OCI-LY7 (cell line): Measurements from ENCODE around the gene MESD. TPM values are rescaled to one million over a fixed set of nuclear protein-coding genes. Genes with fewer than 3 reads are reported as not detected.

ENCODE experiments used
- BruUV-seq: library from RNA; stranded (reverse); fragments of 400-500 nt; replicated peaks from 2 replicates; lab custom pipeline; 2021; lab: Mats Ljungman, UMichigan
- CTCF ChIA-PET: fragments of 300-600 bp; sonication (Branson Sonifier 250); formaldehyde crosslinking; loops from one replicate; lab custom pipeline; 2022; ENCODE audit warnings: antibody characterized with exemption; ENCODE audit not compliant: unreplicated experiment; lab: Charles Lee
- POLR2A ChIA-PET: fragments of 300-600 bp; sonication (Branson Sonifier 250); formaldehyde crosslinking; loops from one replicate; lab custom pipeline; 2022; ENCODE audit warnings: antibody characterized with exemption; lab: Charles Lee
- DNase-seq: peaks from one replicate; pipeline ENCODE4 v3.0.0-alpha.2; 2015; ENCODE audit warnings: low spot score
- H2AFZ ChIP-seq: fragments of 200-600 bp; sonication (generic), shearing (Covaris generic); 2 replicates; pipeline ENCODE4 v1.6.1; 2014; ENCODE audit warnings: mild to moderate bottlenecking, antibody characterized with exemption, low read length, moderate library complexity
- H3K27ac ChIP-seq: fragments of 200-600 bp; sonication (generic); 2 replicates; pipeline ENCODE4 v1.5.1; 2014; ENCODE audit warnings: mixed run types, low read depth, mild to moderate bottlenecking, moderate library complexity, low read length, inconsistent platforms; ENCODE audit not compliant: poor library complexity, severe bottlenecking
- H3K36me3 ChIP-seq: fragments of 200-600 bp; sonication (generic); 2 replicates; pipeline ENCODE4 v1.6.1; 2014; ENCODE audit warnings: mild to moderate bottlenecking, antibody characterized with exemption, low read length, moderate library complexity, mixed read lengths; ENCODE audit not compliant: insufficient read depth
- H3K4me1 ChIP-seq: fragments of 200-600 bp; sonication (generic); 2 replicates; pipeline ENCODE4 v1.5.1; 2014; ENCODE audit warnings: mild to moderate bottlenecking, low read length; ENCODE audit not compliant: insufficient read depth, poor library complexity, severe bottlenecking
- H3K4me2 ChIP-seq: fragments of 200-600 bp; sonication (generic); 2 replicates; pipeline ENCODE4 v1.6.1; 2014; ENCODE audit warnings: mild to moderate bottlenecking, low read length
- H3K4me3 ChIP-seq: fragments of 200-600 bp; sonication (generic); 2 replicates; pipeline ENCODE4 v1.5.1; 2014; ENCODE audit warnings: mild to moderate bottlenecking, low read depth, low read length; ENCODE audit not compliant: poor library complexity, severe bottlenecking
- H3K79me2 ChIP-seq: fragments of 200-600 bp; sonication (generic); 2 replicates; pipeline ENCODE4 v1.6.1; 2016; ENCODE audit warnings: low read depth, mild to moderate bottlenecking, low read length, moderate library complexity, mixed read lengths; ENCODE audit not compliant: insufficient read depth
- H3K9me2 ChIP-seq: fragments of 200-600 bp; sonication (generic); 2 replicates; pipeline ENCODE4 v1.6.1; 2016; ENCODE audit warnings: mild to moderate bottlenecking, low read length, mixed read lengths; ENCODE audit not compliant: insufficient read depth
- H3K9me3 ChIP-seq: fragments of 200-600 bp; sonication (generic); 2 replicates; pipeline ENCODE4 v1.6.1; 2014; ENCODE audit warnings: mild to moderate bottlenecking, mixed run types, low read length, mixed read lengths
- H4K20me1 ChIP-seq: fragments of 200-600 bp; sonication (generic); 2 replicates; pipeline ENCODE4 v1.6.1; 2014; ENCODE audit warnings: mild to moderate bottlenecking, antibody characterized with exemption, low read length, moderate library complexity, mixed read lengths; ENCODE audit not compliant: insufficient read depth
- CTCF ChIP-seq: fragments of 200-600 bp; sonication (generic); conservative IDR thresholded peaks from 2 replicates; pipeline ENCODE4 v1.5.1; 2014; ENCODE audit warnings: mild to moderate bottlenecking, antibody characterized with exemption, low read length, moderate library complexity, mixed read lengths
- EZH2phosphoT487 ChIP-seq: fragments of 200-600 bp; sonication (generic); IDR thresholded peaks from 2 replicates; pipeline ENCODE4 v1.6.1; 2018; ENCODE audit warnings: low read depth, borderline replicate concordance, mild to moderate bottlenecking, mixed run types, antibody characterized with exemption, low read length, moderate library complexity, mixed read lengths
- intact Hi-C: fragments of 100-400 bp; cut with micrococcal nuclease; formaldehyde crosslinking; loops from one replicate; pipeline ENCODE4 v1.10.0; 2022; ENCODE audit not compliant: unreplicated experiment
- total RNA-seq, 2 experiments: library from RNA; depleted of rRNA in 1 of 2; stranded (reverse); fragments of >200 nt in 1 of 2; shearing (Covaris generic) in 1 of 2; gene quantifications; 2 replicates each; pipeline ENCODE4 v1.2.3, GENCODE V29; 2014 to 2022

The MESD gene
- total RNA-seq, 2 experiments from 2014 or later = 17.3 to 27.7 TPM

GRCh38 chr15:80923668-80924067, 66.0 kb downstream of the MESD start:
- DNase-seq = no peak
- H4K20me1 ChIP-seq = no peaks in the 10 kb centered on the region
- H2AFZ ChIP-seq = no peak overlapping the region
- H3K27ac ChIP-seq = no peak overlapping the region
- intact Hi-C loops = no loop called here
- H3K4me3 ChIP-seq = no peak overlapping the region
- CTCF ChIA-PET = no interaction called here
- BruUV-seq = no TSS peak
- no peaks in the 10 kb centered on the region for H3K9me2 ChIP-seq
- POLR2A ChIA-PET = no interaction called here
- H3K79me2 ChIP-seq = no peaks in the 10 kb centered on the region
- H3K4me1 ChIP-seq = no peaks in the 10 kb centered on the region
- no peak for TF ChIP-seq EZH2phosphoT487
- no peak for TF ChIP-seq CTCF
- H3K36me3 ChIP-seq = no peaks in the 10 kb centered on the region
- H3K9me3 ChIP-seq = no peaks in the 10 kb centered on the region
- H3K4me2 ChIP-seq = no peak overlapping the region

DNA sequence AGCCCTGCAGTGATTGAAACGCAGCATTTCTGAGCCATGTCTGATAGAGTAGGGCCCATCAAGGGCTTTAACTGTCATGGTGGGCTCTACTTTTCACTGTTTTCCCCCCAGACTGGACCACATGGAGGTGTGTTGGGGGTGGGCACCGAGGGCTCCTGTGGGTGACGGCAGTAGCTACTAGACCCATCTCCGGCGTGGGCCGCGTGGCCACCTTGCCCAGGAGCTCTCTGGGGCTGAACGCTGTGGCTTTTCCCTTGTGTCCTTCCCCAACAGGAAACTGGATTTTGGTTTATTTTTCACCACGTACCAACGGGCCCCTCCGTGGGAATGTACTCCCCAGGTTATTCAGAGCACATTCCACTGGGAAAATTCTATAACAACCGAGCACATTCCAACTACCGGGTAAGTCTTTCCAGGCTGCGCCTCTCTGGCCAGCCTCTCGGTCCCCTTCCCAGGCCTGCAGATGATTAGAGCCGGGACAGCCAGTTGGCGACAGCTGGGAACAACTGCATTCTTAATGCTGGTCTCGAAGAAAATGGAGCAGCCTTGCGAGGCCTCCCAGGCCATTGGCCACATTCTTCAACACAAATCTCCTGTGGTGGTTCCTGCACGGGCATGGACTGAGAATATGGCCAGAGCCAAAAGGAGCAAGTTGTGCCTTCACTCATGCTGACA, 67.7 kb downstream of the MESD start:
- H2AFZ ChIP-seq = no peak overlapping the region
- intact Hi-C loops = no loop called here
- no peaks in the 10 kb centered on the region for H4K20me1 ChIP-seq
- H3K36me3 ChIP-seq = no peaks in the 10 kb centered on the region
- H3K9me2 ChIP-seq = no peaks in the 10 kb centered on the region
- no peaks in the 10 kb centered on the region for H3K4me1 ChIP-seq
- ChIA-PET POLR2A (interaction anchor here (0.6 kb wide), 1 partner anchor 245 kb away, joined by 3 read pairs; no protein-coding TSS in a partner anchor), CTCF (no interaction called here)
- no peaks in the 10 kb centered on the region for H3K79me2 ChIP-seq
- TF ChIP-seq CTCF (no peak), EZH2phosphoT487 (no peak)
- BruUV-seq = no TSS peak
- no peak for DNase-seq
- H3K4me3 ChIP-seq = no peak overlapping the region
- no peak overlapping the region for H3K4me2 ChIP-seq
- no peaks in the 10 kb centered on the region for H3K9me3 ChIP-seq
- H3K27ac ChIP-seq = no peak overlapping the region

DNA sequence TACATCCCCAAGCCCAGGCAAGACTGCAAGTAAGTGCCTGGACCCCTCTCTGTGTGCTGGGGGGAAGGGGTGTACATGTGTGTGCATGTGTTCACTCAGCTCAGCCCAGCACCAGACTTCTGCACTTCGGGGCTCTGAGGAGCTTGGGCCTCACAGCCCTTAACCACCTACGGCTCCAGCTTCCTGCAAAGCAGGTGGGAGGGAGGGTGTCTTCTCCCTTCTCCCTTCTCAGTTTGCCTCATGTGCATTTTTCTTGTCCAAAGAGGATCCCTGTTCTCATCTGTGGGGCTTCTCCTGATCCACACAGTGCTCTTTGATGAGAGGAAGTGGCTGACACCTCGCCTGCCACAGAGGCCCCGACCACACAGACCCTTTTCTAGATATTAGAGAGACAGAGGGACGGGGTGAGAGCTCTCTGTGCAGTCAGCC, 69.3 kb downstream of the MESD start:
- Histone ChIP-seq H3K9me2 (no peaks in the 10 kb centered on the region), H2AFZ (no peak overlapping the region), H3K4me1 (no peaks in the 10 kb centered on the region), H4K20me1 (no peaks in the 10 kb centered on the region), H3K36me3 (no peaks in the 10 kb centered on the region), H3K9me3 (no peaks in the 10 kb centered on the region), H3K4me2 (no peak overlapping the region), H3K27ac (no peak overlapping the region), H3K79me2 (no peaks in the 10 kb centered on the region), H3K4me3 (no peak overlapping the region)
- intact Hi-C loops = no loop called here
- no peak for DNase-seq
- TF ChIP-seq CTCF (no peak), EZH2phosphoT487 (no peak)
- ChIA-PET POLR2A (no interaction called here), CTCF (no interaction called here)
- BruUV-seq = no TSS peak
